Mesothelial cell of epicardium (in vitro differentiated cells): ENCODE measurements around the gene ARL5C. TPM values are rescaled to one million over a fixed set of nuclear protein-coding genes. Genes with fewer than 3 reads are reported as not detected.

Experiments
- DNase-seq, 2 experiments: peaks; one replicate each; pipeline ENCODE4 v3.0.0; 2021; ENCODE audit warnings: low spot score in 2 of 2; ENCODE audit not compliant: unreplicated experiment in 2 of 2
- H3K27ac Mint-ChIP-seq: 2 replicates; pipeline ENCODE4 v1.8.0; 2021; ENCODE audit warnings: mixed read lengths
- H3K27me3 Mint-ChIP-seq: 2 replicates; pipeline ENCODE4 v1.8.0; 2021; ENCODE audit warnings: low read depth, mixed read lengths
- H3K36me3 Mint-ChIP-seq: 2 replicates; pipeline ENCODE4 v1.8.0; 2021; ENCODE audit warnings: mixed read lengths
- H3K4me1 Mint-ChIP-seq: 2 replicates; pipeline ENCODE4 v1.8.0; 2021; ENCODE audit warnings: mixed read lengths
- H3K4me3 Mint-ChIP-seq: 2 replicates; pipeline ENCODE4 v1.8.0; 2021; ENCODE audit warnings: mild to moderate bottlenecking, moderate library complexity, mixed read lengths
- H3K9me3 Mint-ChIP-seq: 2 replicates; pipeline ENCODE4 v1.8.0; 2021; ENCODE audit warnings: mixed read lengths
- total RNA-seq: library from RNA; stranded (reverse); gene quantifications from 3 replicates; pipeline ENCODE4 v1.2.1, GENCODE V29; 2021
- TF ChIP-seq, protein P1 (sequence below): fragments of 200-600 bp; sonication (generic); IDR thresholded peaks from one replicate; pipeline ENCODE4 v1.5.0; 2021; ENCODE audit warnings: antibody characterized with exemption; ENCODE audit not compliant: unreplicated experiment

The ARL5C gene
- total RNA-seq, 1 donor from 2014 or later: not detected

DNA sequence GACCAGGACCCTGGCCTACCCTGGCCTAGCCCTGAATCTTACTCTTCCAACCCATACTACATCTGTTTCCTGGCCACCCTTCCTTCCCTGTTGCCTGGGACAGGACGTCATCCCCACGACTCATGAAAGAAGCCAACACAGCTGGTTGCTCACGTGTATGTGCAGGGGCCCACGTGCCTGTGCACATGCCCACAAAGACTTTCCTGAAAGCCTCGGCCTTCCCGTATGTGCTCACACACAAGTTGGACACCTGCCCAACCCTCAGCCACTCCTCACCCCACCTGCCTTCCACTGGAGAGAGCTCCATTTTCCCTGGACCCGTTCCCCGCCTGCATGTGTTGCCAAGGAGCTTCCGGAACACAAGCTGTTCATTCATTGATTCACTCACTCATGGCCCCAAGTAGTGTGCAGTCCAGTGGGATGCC, 21.5 kb downstream of the ARL5C start:
- Mint-ChIP-seq H3K27ac (no peak overlapping the region), H3K4me1 (peaks cover 3% of the 10 kb centered on the region), H3K36me3 (no peaks in the 10 kb centered on the region), H3K4me3 (no peak overlapping the region), H3K27me3 (peaks cover 11% of the 10 kb centered on the region), H3K9me3 (no peaks in the 10 kb centered on the region)
- peak in 1 of 2 experiments; percentile 45 for DNase-seq
- TF ChIP-seq, protein P1, sequence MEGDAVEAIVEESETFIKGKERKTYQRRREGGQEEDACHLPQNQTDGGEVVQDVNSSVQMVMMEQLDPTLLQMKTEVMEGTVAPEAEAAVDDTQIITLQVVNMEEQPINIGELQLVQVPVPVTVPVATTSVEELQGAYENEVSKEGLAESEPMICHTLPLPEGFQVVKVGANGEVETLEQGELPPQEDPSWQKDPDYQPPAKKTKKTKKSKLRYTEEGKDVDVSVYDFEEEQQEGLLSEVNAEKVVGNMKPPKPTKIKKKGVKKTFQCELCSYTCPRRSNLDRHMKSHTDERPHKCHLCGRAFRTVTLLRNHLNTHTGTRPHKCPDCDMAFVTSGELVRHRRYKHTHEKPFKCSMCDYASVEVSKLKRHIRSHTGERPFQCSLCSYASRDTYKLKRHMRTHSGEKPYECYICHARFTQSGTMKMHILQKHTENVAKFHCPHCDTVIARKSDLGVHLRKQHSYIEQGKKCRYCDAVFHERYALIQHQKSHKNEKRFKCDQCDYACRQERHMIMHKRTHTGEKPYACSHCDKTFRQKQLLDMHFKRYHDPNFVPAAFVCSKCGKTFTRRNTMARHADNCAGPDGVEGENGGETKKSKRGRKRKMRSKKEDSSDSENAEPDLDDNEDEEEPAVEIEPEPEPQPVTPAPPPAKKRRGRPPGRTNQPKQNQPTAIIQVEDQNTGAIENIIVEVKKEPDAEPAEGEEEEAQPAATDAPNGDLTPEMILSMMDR: no peak

DNA sequence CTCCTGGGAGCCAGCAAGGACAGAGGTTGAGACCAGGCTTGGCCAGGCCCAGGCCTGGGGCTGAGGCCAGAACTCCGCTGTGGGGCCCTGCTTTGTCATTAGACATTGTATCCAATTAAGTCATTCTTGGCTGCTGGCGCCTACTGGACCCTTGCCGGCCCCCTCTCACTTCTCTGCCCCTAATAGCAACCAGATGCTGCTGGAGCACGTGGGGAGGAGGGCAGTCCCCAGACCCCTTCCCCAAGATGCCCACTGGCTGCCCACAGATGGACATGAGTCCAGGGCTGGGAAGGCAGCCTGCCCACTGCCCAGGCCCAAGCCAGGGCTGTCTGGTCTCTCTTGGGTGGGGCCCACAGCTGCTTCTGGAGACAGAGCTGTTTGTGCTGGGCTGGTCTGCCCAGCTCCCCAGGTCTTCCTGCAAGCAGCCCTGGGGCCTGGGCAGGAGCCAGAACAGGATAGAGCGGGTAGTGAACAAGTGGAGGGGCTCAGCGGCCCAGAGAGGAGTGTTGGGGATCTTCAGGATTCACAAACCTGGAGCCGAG, 22.3 kb downstream of the ARL5C start:
- Mint-ChIP-seq H3K36me3 (no peaks in the 10 kb centered on the region), H3K4me3 (no peak overlapping the region), H3K9me3 (no peaks in the 10 kb centered on the region)

DNA sequence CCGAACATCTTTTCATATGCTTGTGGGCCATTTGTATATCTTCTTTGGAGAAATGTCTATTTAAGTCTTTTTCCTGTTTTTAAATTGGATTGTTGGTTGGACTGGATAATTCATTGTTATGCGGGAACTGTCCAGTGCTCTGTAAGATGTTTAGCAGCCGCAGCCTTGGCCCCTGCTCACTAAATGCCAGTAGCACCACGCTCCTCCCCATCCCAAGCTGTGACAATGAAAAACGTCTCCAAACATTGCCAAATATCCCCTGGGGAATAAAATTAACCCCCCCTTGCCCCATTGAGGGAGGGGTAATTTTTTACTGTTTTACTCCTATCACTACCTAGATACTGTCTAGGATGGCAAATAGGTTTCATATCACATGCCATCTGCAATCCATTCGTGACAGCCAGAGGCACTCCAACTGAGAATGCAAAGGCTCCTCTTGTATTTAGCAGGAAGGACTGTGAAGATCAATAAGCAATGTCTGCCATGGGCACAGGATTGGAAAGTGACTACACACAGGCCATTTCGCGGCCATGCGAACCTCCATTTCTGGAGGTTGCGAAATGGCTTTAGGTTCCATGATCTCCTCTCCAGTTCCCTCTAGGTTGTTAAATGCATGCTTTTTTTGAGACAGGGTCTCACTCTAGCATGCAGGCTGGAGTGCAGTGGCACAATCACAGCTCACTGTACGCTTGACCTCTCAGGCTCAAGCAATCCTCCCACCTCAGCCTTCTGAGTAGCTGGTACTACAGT, 23.9 kb downstream of the ARL5C start:
- no peak for DNase-seq
- no peaks in the 10 kb centered on the region for H3K36me3 Mint-ChIP-seq
- H3K4me3 Mint-ChIP-seq: no peak overlapping the region
- H3K9me3 Mint-ChIP-seq: no peaks in the 10 kb centered on the region
- H3K27ac Mint-ChIP-seq: no peak overlapping the region
- H3K4me1 Mint-ChIP-seq: peaks cover 3% of the 10 kb centered on the region
- H3K27me3 Mint-ChIP-seq: no peaks in the 10 kb centered on the region
- TF ChIP-seq, protein P1: no peak

More for the DNA sequence above, 22.3 kb downstream of the ARL5C start:
- no peak overlapping the region for H3K27ac Mint-ChIP-seq
- H3K27me3 Mint-ChIP-seq: peaks cover 5% of the 10 kb centered on the region
- peaks cover 3% of the 10 kb centered on the region for H3K4me1 Mint-ChIP-seq
- TF ChIP-seq, protein P1: no peak
- DNase-seq: no peak

DNA sequence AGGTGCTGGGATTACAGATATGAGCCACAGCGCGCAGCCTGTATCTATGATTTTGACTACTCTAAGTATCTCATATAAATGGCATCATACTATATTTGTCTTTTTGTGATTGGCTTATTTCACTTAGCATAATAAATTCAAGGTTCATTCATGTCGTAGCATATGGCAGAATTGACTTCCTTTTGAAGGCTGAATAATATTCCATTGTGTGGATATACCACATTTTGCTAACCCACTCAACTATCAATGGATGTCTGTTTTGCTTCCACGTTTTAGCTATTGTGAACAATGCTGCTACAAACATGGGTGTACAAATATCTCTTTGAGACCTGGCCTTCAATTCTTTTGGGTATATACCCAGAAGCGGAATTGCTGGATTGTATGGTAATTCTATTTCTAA, 24.7 kb downstream of the ARL5C start:
- H3K27ac Mint-ChIP-seq: no peak overlapping the region

DNA sequence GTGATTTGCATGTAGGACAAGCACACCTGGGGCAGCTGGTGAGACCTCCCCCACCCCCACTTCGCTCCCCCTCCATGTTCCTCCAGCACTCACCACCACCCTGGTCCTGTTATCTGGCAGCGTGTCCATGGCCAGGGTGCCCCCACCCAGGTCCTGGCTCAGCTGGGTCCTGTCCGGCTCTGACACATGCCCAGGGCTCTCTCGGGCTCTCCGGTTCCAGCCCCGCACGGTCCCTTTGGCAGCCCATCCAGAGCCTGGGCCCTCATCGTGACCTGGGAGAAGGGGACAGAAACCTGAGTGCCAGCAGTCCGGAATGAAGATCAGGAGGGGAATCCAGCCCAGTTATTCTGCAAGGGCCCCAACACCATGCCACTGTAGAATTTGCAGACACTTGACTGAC, 26.4 kb downstream of the ARL5C start:
- DNase-seq: no peak
- Mint-ChIP-seq H3K27me3 (no peaks in the 10 kb centered on the region), H3K27ac (no peak overlapping the region), H3K4me1 (peaks cover 3% of the 10 kb centered on the region), H3K36me3 (peaks cover 2% of the 10 kb centered on the region), H3K9me3 (no peaks in the 10 kb centered on the region), H3K4me3 (no peak overlapping the region)
- TF ChIP-seq, protein P1: no peak

More for the DNA sequence above, 24.7 kb downstream of the ARL5C start:
- Mint-ChIP-seq H3K9me3 (no peaks in the 10 kb centered on the region), H3K36me3 (peaks cover 2% of the 10 kb centered on the region), H3K4me3 (no peak overlapping the region), H3K27me3 (no peaks in the 10 kb centered on the region), H3K4me1 (peaks cover 3% of the 10 kb centered on the region)
- TF ChIP-seq, protein P1: no peak
- DNase-seq: no peak
